HG02938 (cell line): ENCODE results near the gene LACTBL1.

Source experiments
- ATAC-seq: cut with Tn5 transposase; IDR thresholded peaks from one replicate; pipeline ENCODE4 v1.9.1; 2021; ENCODE audit warnings: mild to moderate bottlenecking, moderate library complexity; ENCODE audit not compliant: unreplicated experiment

LACTBL1 gene

GRCh38 chr1:22976461-22977243 is 4.0 kb upstream of the LACTBL1 start:
- ATAC-seq, result peak; percentile 56

- no peak for ATAC-seq
Observed at GRCh38 chr1:22976127-22976460, 3.4 kb upstream of the LACTBL1 start.

GRCh38 chr1:22975694-22976093 is 3.0 kb upstream of the LACTBL1 start:
- no peak for ATAC-seq

- ATAC-seq, result no peak
Observed at GRCh38 chr1:22971611-22972405, 858 bp downstream of the LACTBL1 start.

GRCh38 chr1:22971161-22971560 is 1.5 kb downstream of the LACTBL1 start:
- ATAC-seq, result no peak

GRCh38 chr1:22970096-22970495 is 2.6 kb downstream of the LACTBL1 start:
- ATAC-seq, result no peak

GRCh38 chr1:22969304-22969709 is 3.4 kb downstream of the LACTBL1 start:
- no peak for ATAC-seq

GRCh38 chr1:22967833-22968232 is 4.8 kb downstream of the LACTBL1 start:
- ATAC-seq, result no peak

- ATAC-seq, result no peak
Observed at GRCh38 chr1:22966309-22966708, 6.4 kb downstream of the LACTBL1 start.

- no peak for ATAC-seq
Observed at GRCh38 chr1:22963044-22963677, 9.5 kb downstream of the LACTBL1 start.

- no peak for ATAC-seq
Observed at GRCh38 chr1:22962558-22962957, 10.1 kb downstream of the LACTBL1 start.

- ATAC-seq, result no peak
Observed at GRCh38 chr1:22959545-22960360, 12.9 kb downstream of the LACTBL1 start.

- no peak for ATAC-seq
Observed at GRCh38 chr1:22958556-22958955, 14.1 kb downstream of the LACTBL1 start.

GRCh38 chr1:22957066-22957465 is 15.6 kb downstream of the LACTBL1 start:
- ATAC-seq, result no peak

GRCh38 chr1:22955146-22955545 is 17.5 kb downstream of the LACTBL1 start:
- ATAC-seq, result no peak

GRCh38 chr1:22953740-22954141 is 18.9 kb downstream of the LACTBL1 start:
- ATAC-seq, result no peak

- no peak for ATAC-seq
Observed at GRCh38 chr1:22953057-22953739, 19.5 kb downstream of the LACTBL1 start.

- ATAC-seq, result no peak
Observed at GRCh38 chr1:22952694-22953056, 20.0 kb downstream of the LACTBL1 start.

- no peak for ATAC-seq
Observed at GRCh38 chr1:22951796-22952195, 20.9 kb downstream of the LACTBL1 start.

GRCh38 chr1:22949822-22950331 is 22.8 kb downstream of the LACTBL1 start:
- ATAC-seq, result no peak
